Stimulated activated CD8-positive, alpha-beta memory T cell treated with anti-CD3 and anti-CD28 coated beads, Interleukin-4, amount 100 ng/mL, for 48 hours (primary cell): ENCODE data around the gene CCNL2.
A peak's percentile ranks its signal among the peaks of the same experiment; 100 is the strongest.
"Not testable (repeated sequence)": the region's sequence is repeated elsewhere in the genome, so short reads cannot be mapped to it uniquely, and the experiment has no call there.

ENCODE experiments used
- DNase-seq: peaks from one replicate; pipeline ENCODE4 v3.0.0-alpha.2; 2020

The CCNL2 gene

GRCh38 chr1:1399187-1399871 lies at the start of gene CCNL2:
TSS of gene CCNL2 (minus strand) at chr1:1399335. CDS start at chr1:1399306, 29 bp downstream.
- peak; percentile 99 for DNase-seq

DNA sequence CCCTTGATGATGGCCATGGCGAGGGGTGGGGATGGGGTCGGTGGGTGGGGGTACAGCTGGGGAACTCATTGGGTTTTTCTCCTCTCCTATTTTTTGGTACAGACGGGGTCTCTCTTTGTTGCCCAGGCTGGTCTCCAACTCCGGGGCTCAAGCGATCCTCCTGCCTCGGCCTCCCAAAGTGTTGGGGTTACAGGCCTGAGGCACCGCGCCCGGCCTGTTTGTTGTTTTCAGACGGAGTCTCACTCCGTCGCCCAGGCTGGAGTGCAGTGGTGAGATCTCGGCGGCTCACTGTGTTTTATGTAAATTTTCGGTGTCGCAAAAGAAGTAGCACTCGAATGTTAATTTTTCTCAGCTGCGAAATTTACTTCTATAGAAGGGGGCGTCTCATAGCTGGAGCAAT lies 47.5 kb upstream of the CCNL2 start:
- not testable (repeated sequence) for DNase-seq

DNA sequence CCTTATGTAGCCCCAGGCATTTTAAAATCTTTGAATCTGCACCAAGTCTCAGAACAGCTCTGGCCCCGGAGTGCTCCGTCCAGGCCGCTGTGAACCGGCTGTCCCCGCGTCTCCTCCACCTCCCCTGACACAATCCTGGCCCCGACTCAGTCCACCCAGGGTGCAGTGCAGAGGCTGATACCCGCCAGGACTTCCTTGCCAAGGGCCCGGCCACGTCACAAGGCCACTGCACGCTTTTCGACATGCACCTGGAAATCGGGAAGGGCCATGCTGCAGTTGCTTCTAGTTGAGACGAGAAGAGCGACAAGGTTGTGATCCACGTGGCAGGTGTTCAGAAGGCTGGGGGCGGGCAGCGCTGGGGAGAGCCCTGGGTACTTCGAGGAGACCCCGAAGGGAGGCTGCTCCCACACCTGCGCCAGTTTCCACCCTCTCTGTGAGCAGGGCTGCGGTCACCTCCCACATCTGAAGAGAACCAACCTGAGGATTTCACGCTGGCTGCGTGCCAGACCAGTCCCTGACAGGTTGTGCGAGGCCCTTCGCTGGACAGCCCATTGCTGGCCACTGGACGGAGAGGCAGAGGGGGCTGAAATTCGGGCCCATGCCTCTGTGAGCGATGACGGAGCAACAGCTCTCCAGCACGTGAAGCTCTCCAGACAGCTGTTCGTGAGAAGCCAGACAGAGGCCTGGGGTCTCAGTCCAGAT lies 43.1 kb upstream of the CCNL2 start:
- no peak for DNase-seq

DNA sequence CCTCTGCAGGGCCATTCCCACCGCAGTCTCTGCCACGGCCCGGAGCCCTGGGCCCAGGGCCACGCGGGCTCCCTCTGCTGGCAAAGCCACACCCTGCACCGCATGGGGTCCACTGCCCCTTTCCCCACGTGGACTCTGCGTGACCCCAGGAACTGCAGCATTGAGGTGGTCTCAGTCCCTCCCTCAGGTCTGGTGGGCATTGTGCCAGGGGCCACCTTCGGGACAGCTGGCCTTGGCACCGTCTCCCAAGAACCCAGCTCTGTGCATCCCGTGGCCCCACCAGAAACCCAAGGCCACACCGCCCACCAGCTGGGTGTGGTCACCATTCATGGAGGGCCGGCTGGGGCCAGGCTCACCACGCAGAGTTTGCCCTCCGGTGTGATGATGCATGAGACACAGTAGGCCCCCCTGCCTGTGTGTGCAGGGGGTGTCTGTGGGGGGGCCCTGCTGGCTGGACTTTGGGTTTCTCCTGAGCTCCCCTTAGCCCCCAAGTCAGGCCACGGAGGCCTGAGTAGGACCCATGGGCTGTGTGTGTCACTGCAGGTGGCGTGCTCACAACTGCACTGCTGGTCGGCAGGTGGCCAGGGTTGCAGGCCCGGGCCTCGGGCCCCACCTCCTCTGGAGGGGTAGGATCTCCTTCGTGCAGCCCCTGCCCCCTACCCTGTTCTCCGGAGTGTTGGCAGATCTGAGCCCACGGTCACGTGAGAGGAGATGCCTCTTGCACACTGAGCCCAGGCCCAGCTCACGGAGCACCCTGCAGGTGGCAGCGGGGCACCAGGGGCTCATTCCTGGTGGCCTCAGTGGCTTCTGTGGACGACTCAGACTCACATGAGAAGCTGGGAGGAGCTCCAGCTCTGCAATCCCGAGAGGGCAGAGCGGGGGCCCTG lies 42.1 kb upstream of the CCNL2 start:
- DNase-seq: peak; percentile 84

DNA sequence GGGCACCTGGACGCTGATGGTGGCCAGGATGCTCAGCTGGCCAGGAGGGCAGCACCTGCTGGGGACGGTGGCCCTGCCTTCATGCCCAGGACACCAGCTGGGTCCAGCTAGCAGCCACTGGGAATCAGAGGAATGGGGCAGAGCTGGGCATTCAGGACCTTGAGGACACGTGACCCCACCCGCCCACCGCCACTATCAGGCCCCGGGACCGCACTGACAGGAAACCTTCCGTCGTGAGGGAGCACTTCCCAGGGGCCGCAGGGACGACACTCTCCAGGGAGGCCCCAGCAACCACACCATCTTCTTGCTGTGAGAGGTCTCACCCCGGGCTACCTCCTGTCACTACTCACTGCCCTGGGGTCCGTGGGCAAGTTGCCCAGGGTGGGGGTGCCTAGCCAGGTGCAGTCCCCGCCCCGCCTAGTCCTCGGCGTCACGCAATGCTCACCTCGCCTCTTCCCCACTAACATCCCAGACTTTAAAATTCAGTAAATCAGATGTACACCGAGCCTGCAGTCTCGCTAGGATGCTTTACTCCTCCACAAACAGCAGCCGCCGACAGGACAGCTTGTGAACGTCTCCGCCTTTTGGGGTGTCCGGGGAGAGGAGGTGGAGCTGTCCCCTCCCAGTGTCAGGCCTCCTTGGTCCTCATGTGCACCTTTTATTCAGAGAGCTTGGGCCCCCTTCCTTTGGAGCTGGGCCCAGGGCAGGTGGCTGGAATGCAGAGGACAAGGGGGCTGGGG lies 41.3 kb upstream of the CCNL2 start:
- DNase-seq: no peak

GRCh38 chr1:1439546-1440261 lies 40.6 kb upstream of the CCNL2 start:
- DNase-seq: no peak

GRCh38 chr1:1438531-1439381 lies 39.6 kb upstream of the CCNL2 start:
- DNase-seq: no peak

GRCh38 chr1:1437904-1438376 lies 38.8 kb upstream of the CCNL2 start:
- DNase-seq: no peak

GRCh38 chr1:1437033-1437903 lies 38.1 kb upstream of the CCNL2 start:
- no peak for DNase-seq

- DNase-seq: no peak
Observed at GRCh38 chr1:1436630-1437032, 37.5 kb upstream of the CCNL2 start.

DNA sequence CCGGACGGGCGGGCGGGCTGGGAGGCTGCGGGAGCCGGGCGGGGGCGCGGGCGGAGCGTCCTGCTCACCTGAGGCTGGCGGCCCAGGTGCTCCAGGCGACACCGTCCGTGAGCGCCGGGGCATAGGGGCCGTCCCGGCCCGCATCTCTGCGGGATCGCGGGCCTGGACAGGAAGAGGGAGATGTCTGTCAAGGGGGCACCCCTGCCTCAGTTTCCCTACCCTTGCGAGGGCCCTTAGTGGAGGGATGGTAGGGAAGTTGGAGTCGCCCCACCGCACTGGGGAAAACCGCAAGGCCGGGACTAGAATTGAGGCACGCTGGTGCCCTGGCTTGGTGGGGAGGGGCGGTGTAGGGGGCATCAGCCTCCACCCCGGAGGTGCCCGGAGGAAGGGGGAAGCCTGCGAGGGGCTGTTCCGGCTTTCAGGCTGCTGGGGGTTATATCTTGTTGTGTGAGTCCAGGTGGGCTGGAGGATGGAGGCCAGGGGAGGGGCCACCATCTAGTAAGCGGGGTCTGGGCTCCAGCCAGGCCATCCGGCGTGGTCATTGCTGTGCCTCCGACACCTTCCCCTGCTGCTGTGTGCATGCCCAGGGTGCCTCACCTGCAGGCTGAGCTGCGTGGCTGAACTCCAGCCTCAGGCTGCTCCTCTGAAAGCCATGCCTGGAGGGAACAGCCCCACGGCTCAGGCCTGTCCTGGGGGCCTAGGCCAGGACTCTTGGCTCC lies 36.9 kb upstream of the CCNL2 start:
- no peak for DNase-seq

GRCh38 chr1:1435106-1435903 lies 36.2 kb upstream of the CCNL2 start, which contains the start of gene VWA1:
TSS of gene VWA1 (plus strand) at chr1:1435690. CDS start at chr1:1435749, 59 bp downstream.
- DNase-seq: peak; percentile 86

DNA sequence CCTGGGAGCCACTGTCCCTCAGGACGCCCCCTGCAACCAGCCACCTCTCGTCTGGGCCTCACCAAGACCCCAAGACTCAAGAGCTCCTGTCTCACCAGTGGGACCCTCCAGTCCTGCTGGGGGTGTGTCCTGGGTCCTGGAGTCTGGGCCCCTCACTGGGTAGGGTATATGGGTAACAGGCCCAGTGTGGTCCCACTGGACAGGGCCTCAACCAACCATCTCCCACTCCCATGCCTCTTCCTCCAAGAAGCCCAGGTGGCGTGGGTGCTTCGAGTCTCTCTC lies 35.6 kb upstream of the CCNL2 start:
- DNase-seq: no peak

GRCh38 chr1:1434131-1434823 lies 35.1 kb upstream of the CCNL2 start:
- DNase-seq: peak; percentile 40

DNA sequence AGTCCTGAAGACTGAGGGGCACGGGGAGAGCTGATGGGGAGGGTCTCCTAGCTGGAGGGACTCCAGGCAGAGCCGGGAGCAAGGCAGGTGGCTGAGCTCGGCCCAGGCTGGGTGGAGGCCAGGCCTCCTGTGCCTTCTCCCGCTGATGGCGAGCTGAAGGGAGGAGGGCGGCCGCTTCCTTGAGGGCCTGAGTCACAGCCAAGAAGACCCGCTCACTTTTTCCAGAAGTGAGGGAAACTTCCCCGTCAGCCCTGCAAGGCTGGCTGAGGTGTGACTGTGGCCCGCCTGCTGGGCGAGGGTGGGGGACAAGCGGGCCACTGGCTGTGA lies 34.6 kb upstream of the CCNL2 start:
- DNase-seq: peak; percentile 77

GRCh38 chr1:1432951-1433803 lies 34.0 kb upstream of the CCNL2 start:
- peak; percentile 41 for DNase-seq
